ENCODE data around the gene FGFR3.

- no peak for TF ChIP-seq POLR2AphosphoS5 (IDR thresholded peaks at IDR 0.05)
- TF ChIP-seq, protein P1, sequence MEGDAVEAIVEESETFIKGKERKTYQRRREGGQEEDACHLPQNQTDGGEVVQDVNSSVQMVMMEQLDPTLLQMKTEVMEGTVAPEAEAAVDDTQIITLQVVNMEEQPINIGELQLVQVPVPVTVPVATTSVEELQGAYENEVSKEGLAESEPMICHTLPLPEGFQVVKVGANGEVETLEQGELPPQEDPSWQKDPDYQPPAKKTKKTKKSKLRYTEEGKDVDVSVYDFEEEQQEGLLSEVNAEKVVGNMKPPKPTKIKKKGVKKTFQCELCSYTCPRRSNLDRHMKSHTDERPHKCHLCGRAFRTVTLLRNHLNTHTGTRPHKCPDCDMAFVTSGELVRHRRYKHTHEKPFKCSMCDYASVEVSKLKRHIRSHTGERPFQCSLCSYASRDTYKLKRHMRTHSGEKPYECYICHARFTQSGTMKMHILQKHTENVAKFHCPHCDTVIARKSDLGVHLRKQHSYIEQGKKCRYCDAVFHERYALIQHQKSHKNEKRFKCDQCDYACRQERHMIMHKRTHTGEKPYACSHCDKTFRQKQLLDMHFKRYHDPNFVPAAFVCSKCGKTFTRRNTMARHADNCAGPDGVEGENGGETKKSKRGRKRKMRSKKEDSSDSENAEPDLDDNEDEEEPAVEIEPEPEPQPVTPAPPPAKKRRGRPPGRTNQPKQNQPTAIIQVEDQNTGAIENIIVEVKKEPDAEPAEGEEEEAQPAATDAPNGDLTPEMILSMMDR (IDR thresholded peaks at IDR 0.05), result no peak
Observed at GRCh38 chr4:1746919-1747602, 46.0 kb upstream of the FGFR3 start.
